Central memory CD4-positive, alpha-beta T cell (primary cell): ENCODE measurements around the gene SLC12A2.
A peak's percentile ranks its signal among the peaks of the same experiment; 100 is the strongest.

Experiments used
- DNase-seq: peaks from one replicate; pipeline ENCODE4 v3.0.0; 2022

SLC12A2 gene

GRCh38 chr5:128174951-128175350 is 91.4 kb downstream of the SLC12A2 start:
- no peak for DNase-seq

GRCh38 chr5:128192368-128192767 is 108.8 kb downstream of the SLC12A2 start:
- no peak for DNase-seq

GRCh38 chr5:128193665-128194390 is 110.3 kb downstream of the SLC12A2 start:
- no peak for DNase-seq

- no peak for DNase-seq
Measured at GRCh38 chr5:128195316-128195715, 111.8 kb downstream of the SLC12A2 start.

GRCh38 chr5:128196080-128196479 is 112.5 kb downstream of the SLC12A2 start:
- DNase-seq, result no peak

- DNase-seq, result peak; percentile 48
Measured at GRCh38 chr5:128196791-128197190, 113.2 kb downstream of the SLC12A2 start.

- peak; percentile 38 for DNase-seq
Measured at GRCh38 chr5:128197896-128198522, 114.4 kb downstream of the SLC12A2 start.

- no peak for DNase-seq
Measured at GRCh38 chr5:128199104-128199503, 115.5 kb downstream of the SLC12A2 start.

GRCh38 chr5:128199611-128200010 is 116.0 kb downstream of the SLC12A2 start:
- DNase-seq, result no peak

- DNase-seq, result peak; percentile 70
Measured at GRCh38 chr5:128201065-128201926, 117.7 kb downstream of the SLC12A2 start.

- no peak for DNase-seq
Measured at GRCh38 chr5:128202320-128202719, 118.8 kb downstream of the SLC12A2 start.

- no peak for DNase-seq
Measured at GRCh38 chr5:128208436-128208835, 124.9 kb downstream of the SLC12A2 start.

- DNase-seq, result no peak
Measured at GRCh38 chr5:128212191-128212806, 128.7 kb downstream of the SLC12A2 start.

GRCh38 chr5:128213340-128213739 is 129.8 kb downstream of the SLC12A2 start:
- peak; percentile 15 for DNase-seq

- no peak for DNase-seq
Measured at GRCh38 chr5:128213833-128214232, 130.3 kb downstream of the SLC12A2 start.

GRCh38 chr5:128216285-128216684 is 132.7 kb downstream of the SLC12A2 start:
- no peak for DNase-seq

- DNase-seq, result no peak
Measured at GRCh38 chr5:128216860-128217531, 133.4 kb downstream of the SLC12A2 start.

GRCh38 chr5:128220841-128221240 is 137.3 kb downstream of the SLC12A2 start:
- no peak for DNase-seq

- DNase-seq, result no peak
Measured at GRCh38 chr5:128224336-128224735, 140.8 kb downstream of the SLC12A2 start.

GRCh38 chr5:128225245-128226030 is 141.9 kb downstream of the SLC12A2 start:
- no peak for DNase-seq

- DNase-seq, result no peak
Measured at GRCh38 chr5:128228008-128228407, 144.4 kb downstream of the SLC12A2 start.

GRCh38 chr5:128228521-128228920 is 145.0 kb downstream of the SLC12A2 start:
- DNase-seq, result no peak
